ENCODE data around the gene WDR18.

DNA sequence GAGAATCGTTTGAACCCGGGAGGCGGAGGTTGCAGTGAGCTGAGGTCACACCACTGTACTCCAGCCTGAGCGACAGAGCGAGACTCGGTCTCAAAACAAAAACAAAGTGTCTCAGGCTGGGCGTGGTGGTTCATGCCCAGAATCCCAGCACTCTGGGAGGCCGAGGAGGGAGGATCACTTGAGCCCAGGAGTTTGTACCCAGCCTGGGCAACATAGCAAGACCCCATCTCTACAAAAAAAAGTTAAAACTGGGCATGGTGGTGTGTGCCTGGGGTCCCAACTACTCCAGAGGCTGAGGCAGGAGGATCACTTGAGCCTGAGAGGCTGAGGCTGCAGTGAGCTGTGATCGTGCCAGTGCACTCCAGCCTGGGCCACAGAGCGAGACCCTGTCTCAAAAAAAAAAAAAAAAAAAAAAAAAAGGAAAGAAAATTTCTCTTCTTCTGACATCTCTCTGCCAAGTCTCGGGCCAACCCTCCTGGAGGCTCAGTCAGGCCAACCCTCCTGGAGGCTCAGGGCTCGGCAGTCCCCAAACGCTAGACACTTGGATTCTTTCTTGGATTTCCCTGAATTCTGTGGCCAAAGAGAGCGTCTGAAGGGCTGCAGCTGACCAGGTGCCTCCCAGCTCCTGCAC is 32.0 kb upstream of the WDR18 start:
- TF ChIP-seq, protein P1, sequence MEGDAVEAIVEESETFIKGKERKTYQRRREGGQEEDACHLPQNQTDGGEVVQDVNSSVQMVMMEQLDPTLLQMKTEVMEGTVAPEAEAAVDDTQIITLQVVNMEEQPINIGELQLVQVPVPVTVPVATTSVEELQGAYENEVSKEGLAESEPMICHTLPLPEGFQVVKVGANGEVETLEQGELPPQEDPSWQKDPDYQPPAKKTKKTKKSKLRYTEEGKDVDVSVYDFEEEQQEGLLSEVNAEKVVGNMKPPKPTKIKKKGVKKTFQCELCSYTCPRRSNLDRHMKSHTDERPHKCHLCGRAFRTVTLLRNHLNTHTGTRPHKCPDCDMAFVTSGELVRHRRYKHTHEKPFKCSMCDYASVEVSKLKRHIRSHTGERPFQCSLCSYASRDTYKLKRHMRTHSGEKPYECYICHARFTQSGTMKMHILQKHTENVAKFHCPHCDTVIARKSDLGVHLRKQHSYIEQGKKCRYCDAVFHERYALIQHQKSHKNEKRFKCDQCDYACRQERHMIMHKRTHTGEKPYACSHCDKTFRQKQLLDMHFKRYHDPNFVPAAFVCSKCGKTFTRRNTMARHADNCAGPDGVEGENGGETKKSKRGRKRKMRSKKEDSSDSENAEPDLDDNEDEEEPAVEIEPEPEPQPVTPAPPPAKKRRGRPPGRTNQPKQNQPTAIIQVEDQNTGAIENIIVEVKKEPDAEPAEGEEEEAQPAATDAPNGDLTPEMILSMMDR (IDR thresholded peaks at IDR 0.05; ENCODE audit: low read length) = no peak
- TF ChIP-seq EZH2 (optimal IDR thresholded peaks at IDR 0.05; ENCODE audit: low read depth, low read length) = no peak

Data from MM.1S (cell line).